DOHH2 (cell line): ENCODE results near the gene TM2D3.

Experiments used
- EZH2phosphoT487 ChIP-seq: fragments of 200-600 bp; sonication (generic); IDR thresholded peaks from 2 replicates; pipeline ENCODE4 v1.6.1; 2017; ENCODE audit warnings: borderline replicate concordance, mild to moderate bottlenecking, antibody characterized with exemption, low read length, moderate library complexity, mixed read lengths
- TF ChIP-seq, protein P1 (sequence below): fragments of 200-600 bp; sonication (generic); IDR thresholded peaks from one replicate; pipeline ENCODE4 v1.5.1; 2014; ENCODE audit warnings: antibody characterized with exemption, mild to moderate bottlenecking, low read depth, low read length; ENCODE audit not compliant: poor library complexity, severe bottlenecking

DNA sequence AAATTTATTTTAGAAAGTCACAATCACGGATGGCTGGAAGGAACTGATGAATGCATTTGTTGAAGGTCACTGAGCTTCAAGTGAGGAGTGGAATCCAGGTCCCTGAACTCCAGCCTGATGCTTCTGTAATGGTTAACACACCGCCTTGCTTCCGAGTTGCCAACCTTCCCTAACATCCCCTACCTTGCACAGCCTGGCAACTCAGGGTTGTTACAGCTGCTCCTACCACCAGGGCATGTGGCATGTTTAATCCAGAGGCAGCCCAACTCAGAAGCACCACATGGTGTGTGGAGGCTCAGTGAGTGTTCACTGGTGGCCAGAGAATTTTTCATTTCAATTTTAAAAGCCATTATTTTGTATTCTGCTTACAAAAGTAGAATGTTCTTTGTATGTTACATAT, 4.9 kb downstream of the TM2D3 start:
- TF ChIP-seq, protein P1, sequence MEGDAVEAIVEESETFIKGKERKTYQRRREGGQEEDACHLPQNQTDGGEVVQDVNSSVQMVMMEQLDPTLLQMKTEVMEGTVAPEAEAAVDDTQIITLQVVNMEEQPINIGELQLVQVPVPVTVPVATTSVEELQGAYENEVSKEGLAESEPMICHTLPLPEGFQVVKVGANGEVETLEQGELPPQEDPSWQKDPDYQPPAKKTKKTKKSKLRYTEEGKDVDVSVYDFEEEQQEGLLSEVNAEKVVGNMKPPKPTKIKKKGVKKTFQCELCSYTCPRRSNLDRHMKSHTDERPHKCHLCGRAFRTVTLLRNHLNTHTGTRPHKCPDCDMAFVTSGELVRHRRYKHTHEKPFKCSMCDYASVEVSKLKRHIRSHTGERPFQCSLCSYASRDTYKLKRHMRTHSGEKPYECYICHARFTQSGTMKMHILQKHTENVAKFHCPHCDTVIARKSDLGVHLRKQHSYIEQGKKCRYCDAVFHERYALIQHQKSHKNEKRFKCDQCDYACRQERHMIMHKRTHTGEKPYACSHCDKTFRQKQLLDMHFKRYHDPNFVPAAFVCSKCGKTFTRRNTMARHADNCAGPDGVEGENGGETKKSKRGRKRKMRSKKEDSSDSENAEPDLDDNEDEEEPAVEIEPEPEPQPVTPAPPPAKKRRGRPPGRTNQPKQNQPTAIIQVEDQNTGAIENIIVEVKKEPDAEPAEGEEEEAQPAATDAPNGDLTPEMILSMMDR = no peak
- TF ChIP-seq EZH2phosphoT487 = no peak
